NCI-H524 treated with DMSO at 0.1 percent for 48 hours (cell line): ENCODE measurements around the gene ZNF611.
"Not testable (repeated sequence)": the region's sequence is repeated elsewhere in the genome, so short reads cannot be mapped to it uniquely, and the experiment has no call there.

ENCODE experiments used
- DNase-seq: peaks from one replicate; lab custom pipeline; 2025; lab: John Stamatoyannopoulos, UW

Gene ZNF611

DNA sequence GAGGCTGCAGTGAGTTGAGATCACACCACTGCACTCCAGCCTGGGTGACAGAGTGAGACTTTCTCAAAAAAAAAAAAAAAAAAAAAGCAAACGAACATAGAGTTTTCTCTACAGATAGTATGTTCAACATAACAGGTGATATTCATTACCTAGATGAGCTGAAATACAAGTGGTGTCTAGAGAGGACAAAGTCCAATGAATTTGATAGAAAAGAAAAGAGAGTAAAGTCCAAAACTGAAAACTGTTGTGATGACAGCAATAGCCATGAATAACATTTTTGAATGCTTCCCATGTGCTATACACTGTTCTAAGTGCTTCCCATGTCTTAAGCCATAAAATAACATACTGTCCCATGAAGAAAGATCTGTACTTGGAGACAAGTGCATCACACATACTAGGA is 53.6 kb downstream of the ZNF611 start:
- DNase-seq: not testable (repeated sequence)

DNA sequence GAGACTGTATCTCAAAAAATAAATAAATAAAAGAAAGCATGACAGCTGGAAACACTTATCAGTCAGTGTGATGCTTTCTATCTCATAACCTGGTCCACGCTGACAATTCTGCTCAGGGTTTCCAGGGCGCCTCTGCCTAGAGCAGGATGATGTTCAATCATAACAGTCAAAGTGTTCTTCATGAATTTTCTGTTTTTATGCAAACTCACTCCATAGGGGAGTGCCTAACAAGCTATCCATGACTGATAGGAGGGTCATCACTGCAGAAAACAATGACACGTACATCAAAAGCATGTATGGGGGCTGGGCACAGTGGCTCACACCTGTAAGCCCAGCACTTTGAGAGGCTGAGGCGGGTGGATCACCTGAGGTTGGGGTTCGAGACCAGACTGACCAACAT is 55.2 kb downstream of the ZNF611 start:
- DNase-seq: no peak

DNA sequence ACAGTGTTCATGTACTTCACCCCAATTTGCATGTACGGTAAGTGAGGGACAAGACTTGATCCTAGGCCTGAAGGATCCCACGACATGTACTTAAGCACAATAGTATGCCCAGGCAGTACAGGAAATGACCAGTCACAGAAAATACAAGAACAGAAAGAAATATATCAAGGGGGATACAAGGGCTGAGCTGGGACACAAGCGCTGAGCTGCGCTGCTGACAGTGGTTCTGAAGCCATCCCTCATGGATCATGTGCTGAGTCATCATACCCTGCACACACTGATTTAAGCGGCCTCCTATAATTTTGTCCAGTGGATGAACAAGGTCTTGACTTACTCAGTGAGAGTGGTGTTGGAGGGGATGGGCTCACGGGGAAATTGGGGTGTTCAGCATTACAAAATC is 59.6 kb downstream of the ZNF611 start:
- DNase-seq: not testable (repeated sequence)

DNA sequence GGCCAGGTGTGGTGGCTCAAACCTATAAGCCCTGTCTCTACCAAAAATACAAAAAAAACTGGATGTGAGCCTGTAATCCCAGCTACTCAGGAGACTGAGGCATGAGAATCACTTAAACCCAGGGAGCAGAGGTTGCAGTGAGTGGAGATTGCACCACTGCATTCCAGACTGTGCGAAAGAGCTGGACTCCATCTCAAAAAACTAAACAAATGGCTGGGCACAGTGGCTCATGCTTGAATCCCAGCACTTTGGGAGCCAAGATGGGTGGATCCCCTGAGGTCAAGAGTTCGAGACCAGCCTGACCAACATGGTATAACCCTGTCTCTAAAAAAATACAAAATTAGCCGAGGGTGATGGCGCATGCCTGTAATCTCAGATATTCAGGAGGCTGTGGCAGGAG is 61.8 kb downstream of the ZNF611 start:
- DNase-seq: no peak

DNA sequence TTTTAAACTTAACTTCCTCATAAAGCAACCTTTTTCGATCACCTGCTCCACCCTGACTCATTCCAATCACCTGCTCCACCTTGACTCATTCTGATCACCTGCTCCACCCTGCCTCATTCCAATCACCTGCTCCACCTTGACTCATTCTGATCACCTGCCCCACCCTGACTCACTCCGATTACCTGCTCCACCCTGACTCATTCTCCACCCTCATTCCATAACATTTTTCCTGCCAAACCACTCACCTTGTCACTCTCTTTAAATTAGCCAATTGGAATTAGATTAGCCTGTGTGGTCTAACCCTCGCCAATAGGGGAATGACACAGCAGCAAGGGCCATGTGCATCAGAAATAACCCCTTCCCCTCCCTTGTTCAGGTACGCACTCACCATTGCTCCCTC is 64.8 kb downstream of the ZNF611 start:
- no peak for DNase-seq

DNA sequence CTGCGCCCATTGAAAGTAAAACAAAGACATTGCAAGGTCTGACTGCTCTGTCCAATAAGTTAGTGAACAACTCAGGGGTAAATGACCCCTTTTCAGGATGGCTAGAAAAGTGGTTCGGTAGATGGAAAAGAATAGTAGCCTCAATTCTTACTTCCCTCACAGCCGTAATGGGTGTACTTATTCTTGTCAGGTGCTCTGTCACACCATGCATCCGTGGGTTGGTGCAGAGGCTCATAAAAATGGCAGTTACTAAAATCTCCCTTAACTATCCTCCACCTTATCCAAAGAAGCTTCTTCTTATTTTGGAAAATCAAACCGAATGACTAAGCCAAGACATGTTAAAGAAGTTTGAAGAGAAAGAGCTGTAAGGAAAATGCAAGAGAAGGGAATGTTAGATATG is 65.3 kb downstream of the ZNF611 start:
- no peak for DNase-seq

DNA sequence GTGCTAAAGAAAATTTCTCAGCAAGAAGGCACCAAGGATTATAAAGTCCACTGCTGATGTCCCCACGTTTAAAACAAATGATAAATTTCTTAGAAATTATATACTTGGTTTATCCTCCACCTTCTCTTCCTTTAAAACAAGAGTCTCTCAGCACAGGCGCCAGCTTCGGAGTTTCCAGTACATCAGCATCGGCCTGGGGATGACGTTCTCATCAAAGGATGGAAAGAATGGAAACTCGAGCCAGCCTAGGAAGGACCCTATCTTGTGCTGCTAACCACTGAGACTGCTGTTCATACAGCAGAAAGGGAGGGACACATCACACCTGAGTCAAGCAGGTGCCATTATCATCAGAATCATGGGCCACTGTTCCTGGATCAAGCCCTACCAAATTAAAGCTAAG is 66.9 kb downstream of the ZNF611 start:
- DNase-seq: no peak

DNA sequence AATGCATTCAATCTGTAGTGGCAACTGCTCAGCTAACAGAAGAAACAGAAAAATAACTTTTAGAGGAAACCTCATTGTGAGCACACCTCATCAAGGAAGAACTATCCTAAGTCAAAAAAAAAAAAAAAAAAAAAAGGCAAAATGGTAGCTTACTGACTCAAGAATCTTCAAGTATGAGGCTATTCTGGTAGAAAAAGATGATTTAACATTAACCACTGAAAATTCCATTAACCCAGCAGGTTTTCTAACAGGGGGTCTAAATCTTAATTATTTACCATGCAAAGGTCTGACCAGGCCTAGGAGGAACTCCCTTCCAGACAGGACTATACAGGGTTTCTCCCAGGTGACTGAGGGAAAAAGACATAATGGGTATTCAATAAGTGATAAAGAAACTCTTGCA is 68.3 kb downstream of the ZNF611 start:
- DNase-seq: no peak

DNA sequence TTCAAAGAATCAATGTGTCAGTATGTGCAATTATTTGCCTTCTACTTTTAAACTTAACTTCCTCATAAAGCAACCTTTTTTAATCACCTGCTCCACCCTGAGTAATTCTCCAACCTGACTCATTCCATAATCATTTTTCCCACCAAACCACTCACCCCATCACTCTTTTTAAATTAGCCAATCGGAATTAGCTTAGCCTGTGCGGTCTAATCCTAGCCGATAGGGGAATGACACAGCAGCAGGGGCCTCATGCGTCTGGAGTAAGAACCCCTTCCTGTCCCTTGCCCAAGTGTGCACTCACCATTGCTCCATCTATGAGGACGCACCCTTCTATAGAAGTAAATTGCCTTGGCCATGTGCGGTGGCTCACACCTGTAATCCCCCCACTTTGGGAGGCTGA is 69.3 kb downstream of the ZNF611 start:
- DNase-seq: no peak

DNA sequence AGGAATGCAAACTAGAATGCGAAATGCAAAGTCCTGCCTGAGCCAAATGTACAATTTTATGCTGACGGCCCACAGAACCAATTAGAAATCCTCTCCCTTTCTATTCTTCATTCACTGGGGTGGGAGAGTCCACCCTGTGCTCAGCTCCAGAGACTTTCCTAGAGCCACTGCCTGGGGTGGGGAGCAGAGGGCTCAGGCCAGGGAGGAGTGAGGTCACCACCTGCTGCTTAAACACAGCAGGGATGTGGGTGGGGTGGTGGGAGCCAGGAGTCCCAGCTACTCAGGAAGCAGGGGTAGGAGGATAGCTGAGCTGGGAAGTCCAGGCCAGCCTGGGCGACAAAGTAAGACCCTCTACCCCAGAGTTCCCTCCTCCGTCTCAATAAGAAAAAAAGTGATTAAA is 69.8 kb downstream of the ZNF611 start:
- no peak for DNase-seq

DNA sequence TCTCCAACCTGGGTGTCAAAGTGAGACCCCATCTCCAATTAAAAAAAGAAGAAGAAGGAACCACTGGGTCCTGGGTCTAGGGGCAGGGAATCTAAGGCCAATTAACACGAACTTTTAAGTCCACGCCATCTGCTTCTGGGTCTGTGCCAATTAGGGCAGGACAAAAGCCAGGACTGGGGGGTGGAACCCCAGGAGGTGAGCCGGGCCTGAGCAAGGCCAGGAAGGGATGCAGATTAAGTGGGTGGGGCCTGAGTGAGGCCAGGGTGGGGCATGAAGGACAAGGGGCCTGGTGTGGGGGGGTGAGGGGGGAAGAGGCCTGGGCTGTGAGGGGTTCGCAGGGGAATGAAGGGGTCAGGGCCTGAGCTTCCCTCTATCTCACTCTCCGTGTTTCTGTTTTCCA is 70.4 kb downstream of the ZNF611 start:
- DNase-seq: no peak

DNA sequence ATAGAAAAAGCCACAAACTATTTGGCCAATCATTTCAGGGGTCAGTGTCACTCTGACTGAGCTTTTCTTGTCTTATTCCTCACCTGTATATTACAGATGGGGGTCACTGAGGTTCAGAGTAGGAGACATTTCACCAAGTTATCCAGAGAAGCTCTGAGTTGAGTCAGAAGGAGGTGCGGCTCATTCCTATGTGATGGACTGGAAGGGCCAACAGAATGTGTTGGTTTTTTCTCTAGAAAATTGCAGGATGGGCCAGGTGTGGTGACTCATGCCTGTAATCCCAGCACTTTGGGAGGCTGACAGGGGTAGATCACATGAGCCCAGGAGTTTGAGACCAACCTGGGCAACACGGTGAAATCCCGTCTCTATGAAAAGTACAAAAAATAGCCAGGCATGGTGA is 72.2 kb downstream of the ZNF611 start:
- DNase-seq: no peak

DNA sequence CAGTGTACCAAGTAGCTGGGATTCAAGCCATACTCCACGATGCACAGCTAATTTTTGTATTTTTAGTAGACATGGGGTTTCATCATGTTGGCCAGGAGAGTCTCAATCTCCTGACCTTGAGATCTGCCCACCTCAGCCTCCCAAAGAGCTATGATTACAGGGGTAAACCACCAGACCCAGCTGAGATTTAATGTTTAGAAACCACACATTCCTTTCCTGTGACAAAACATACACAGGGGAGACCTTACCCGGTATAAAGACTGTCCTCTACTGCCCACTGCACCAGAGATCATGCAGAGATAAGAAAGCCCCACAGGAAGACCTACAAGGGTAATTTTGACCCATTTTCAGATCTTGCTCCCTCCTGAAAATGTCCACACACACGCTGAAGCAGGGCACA is 73.9 kb downstream of the ZNF611 start:
- no peak for DNase-seq

DNA sequence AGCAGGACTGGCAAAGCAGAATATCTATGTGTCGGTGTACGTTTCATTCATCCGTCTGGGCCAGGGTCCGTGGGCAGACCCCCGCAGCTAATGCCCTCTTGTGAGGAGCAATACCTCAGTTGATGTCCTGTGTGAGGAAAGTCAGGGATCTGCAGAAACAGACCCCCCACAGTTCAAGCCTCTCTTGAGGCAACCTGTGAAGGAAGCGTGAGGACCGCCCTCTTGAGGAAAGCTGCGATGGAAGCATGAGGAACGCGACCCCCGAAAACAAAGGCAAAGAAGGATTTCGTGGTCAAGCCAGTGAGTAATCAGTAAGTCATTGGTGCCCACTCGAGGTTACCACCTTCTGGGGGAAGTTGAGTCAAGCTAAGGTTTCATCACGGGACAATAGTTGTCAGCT is 75.8 kb downstream of the ZNF611 start:
- no peak for DNase-seq

DNA sequence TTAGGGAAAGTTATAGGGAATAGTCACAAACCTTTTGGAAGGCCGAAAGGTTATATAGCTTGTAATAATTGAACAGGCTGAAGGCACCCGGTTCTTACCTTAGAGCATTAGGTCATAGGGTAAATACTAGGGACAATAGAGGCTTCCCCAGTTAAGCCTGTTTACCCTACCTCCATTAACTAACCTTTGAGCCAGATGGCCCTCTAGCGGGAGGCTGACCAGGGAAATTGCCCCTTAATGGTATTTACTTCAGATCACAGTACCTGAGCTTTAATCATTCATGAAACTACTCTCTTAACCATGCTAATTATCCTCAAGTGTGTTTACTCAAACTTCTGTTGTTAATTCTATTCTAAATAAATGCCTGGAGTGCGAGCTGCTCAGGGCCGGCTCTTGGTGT is 76.2 kb downstream of the ZNF611 start:
- no peak for DNase-seq

DNA sequence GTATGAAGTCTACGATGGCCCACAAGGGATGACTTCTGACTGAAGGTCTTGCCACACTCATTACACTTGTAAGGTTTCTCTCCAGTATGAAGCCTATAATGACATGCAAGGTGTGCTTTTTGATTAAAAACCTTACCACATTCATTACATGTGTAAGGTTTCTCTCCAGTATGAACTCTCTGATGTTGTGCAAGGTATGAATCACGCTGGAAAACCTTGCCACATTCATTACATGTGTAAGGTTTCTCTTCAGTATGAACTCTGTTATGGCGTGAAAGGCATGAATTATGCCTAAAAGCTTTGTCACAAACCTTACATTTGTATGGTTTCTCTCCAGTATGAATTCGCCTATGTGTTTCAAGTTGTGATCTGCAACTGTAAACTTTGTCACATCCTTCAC is 81.7 kb downstream of the ZNF611 start:
- DNase-seq: no peak
